ENCODE measurements around the gene S100A1. TPM values are rescaled to one million over a fixed set of nuclear protein-coding genes. Genes with fewer than 3 reads are reported as not detected.

The S100A1 gene
- total RNA-seq, 1 experiment from 2014 or later, result not detected

GRCh38 chr1:153673511-153673910 is 45.3 kb downstream of the S100A1 start:
- intact Hi-C loops (cut with micrococcal nuclease; ENCODE audit: unreplicated experiment), result loop anchor here (5.0 kb wide), 2 partner anchors 161 to 289 kb away; partner anchors contain the start of gene SLC39A1
- no TSS peak for BruUV-seq (replicated peaks)
- H3K36me3 ChIP-seq (ENCODE audit: insufficient read depth, low read length, poor library complexity, severe bottlenecking), result peaks cover 14% of the 10 kb centered on the region
- TF ChIP-seq EZH2 (IDR thresholded peaks at IDR 0.05; ENCODE audit: borderline replicate concordance, low read depth, low read length, poor library complexity, severe bottlenecking), result no peak
- TF ChIP-seq, protein P1, sequence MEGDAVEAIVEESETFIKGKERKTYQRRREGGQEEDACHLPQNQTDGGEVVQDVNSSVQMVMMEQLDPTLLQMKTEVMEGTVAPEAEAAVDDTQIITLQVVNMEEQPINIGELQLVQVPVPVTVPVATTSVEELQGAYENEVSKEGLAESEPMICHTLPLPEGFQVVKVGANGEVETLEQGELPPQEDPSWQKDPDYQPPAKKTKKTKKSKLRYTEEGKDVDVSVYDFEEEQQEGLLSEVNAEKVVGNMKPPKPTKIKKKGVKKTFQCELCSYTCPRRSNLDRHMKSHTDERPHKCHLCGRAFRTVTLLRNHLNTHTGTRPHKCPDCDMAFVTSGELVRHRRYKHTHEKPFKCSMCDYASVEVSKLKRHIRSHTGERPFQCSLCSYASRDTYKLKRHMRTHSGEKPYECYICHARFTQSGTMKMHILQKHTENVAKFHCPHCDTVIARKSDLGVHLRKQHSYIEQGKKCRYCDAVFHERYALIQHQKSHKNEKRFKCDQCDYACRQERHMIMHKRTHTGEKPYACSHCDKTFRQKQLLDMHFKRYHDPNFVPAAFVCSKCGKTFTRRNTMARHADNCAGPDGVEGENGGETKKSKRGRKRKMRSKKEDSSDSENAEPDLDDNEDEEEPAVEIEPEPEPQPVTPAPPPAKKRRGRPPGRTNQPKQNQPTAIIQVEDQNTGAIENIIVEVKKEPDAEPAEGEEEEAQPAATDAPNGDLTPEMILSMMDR (conservative IDR thresholded peaks at IDR 0.05; ENCODE audit: low read depth, low read length), result no peak
- ChIA-PET CTCF (no interaction called here), POLR2A (ENCODE audit: low non-redundant PET) (no interaction called here)
- no peaks in the 10 kb centered on the region for H3K9me3 ChIP-seq (ENCODE audit: low read depth, low read length, poor library complexity, severe bottlenecking)
- no peak overlapping the region for H3K4me3 ChIP-seq (ENCODE audit: low read depth, low read length, poor library complexity, severe bottlenecking)
- no peak for DNase-seq (ENCODE audit: low spot score)
- peaks cover 8% of the 10 kb centered on the region for H3K27me3 ChIP-seq (replicated peaks; ENCODE audit: insufficient read depth, low read depth, low read length, poor library complexity)
- peaks cover 19% of the 10 kb centered on the region for H3K4me1 ChIP-seq (ENCODE audit: insufficient read depth, low read length, poor library complexity, severe bottlenecking)
- no peak overlapping the region for H3K27ac ChIP-seq (ENCODE audit: low read depth, low read length, poor library complexity, severe bottlenecking)

GRCh38 chr1:153677718-153678518 is 49.7 kb downstream of the S100A1 start:
- Histone ChIP-seq H3K4me1 (ENCODE audit: insufficient read depth, low read length, poor library complexity, severe bottlenecking) (peaks cover 26% of the 10 kb centered on the region), H3K27me3 (replicated peaks; ENCODE audit: insufficient read depth, low read depth, low read length, poor library complexity) (peaks cover 40% of the 10 kb centered on the region), H3K27ac (ENCODE audit: low read depth, low read length, poor library complexity, severe bottlenecking) (no peak overlapping the region), H3K4me3 (ENCODE audit: low read depth, low read length, poor library complexity, severe bottlenecking) (peak overlapping the region; percentile 45), H3K9me3 (ENCODE audit: low read depth, low read length, poor library complexity, severe bottlenecking) (no peaks in the 10 kb centered on the region), H3K36me3 (ENCODE audit: insufficient read depth, low read length, poor library complexity, severe bottlenecking) (no peaks in the 10 kb centered on the region)
- ChIA-PET CTCF (interaction anchor here (0.6 to 1.1 kb wide), 5 partner anchors 50 to 308 kb away, joined by 3 to 8 read pairs (median 4); partner anchors contain the start of genes INTS3, RAB13 and SLC27A3), POLR2A (ENCODE audit: low non-redundant PET) (interaction anchor here (0.6 kb wide), 1 partner anchor 309 kb away, joined by 5 read pairs; no protein-coding TSS in a partner anchor)
- DNase-seq (ENCODE audit: low spot score), result peak; percentile 64
- no peak for TF ChIP-seq EZH2 (IDR thresholded peaks at IDR 0.05; ENCODE audit: borderline replicate concordance, low read depth, low read length, poor library complexity, severe bottlenecking)
- TF ChIP-seq, protein P1 (conservative IDR thresholded peaks at IDR 0.05; ENCODE audit: low read depth, low read length), result peak; percentile 96
- intact Hi-C loops (cut with micrococcal nuclease; ENCODE audit: unreplicated experiment), result loop anchor here (2.0 kb wide), 2 partner anchors 71 to 309 kb away; partner anchors contain the start of gene RAB13
- BruUV-seq (replicated peaks), result no TSS peak

- DNase-seq (ENCODE audit: low spot score), result peak; percentile 54
- Histone ChIP-seq H3K9me3 (ENCODE audit: low read depth, low read length, poor library complexity, severe bottlenecking) (no peaks in the 10 kb centered on the region), H3K4me1 (ENCODE audit: insufficient read depth, low read length, poor library complexity, severe bottlenecking) (peaks cover 26% of the 10 kb centered on the region), H3K27me3 (replicated peaks; ENCODE audit: insufficient read depth, low read depth, low read length, poor library complexity) (peaks cover 40% of the 10 kb centered on the region), H3K4me3 (ENCODE audit: low read depth, low read length, poor library complexity, severe bottlenecking) (peak within 1 kb of the TSS; percentile 45), H3K27ac (ENCODE audit: low read depth, low read length, poor library complexity, severe bottlenecking) (no peak within 1 kb of the TSS), H3K36me3 (ENCODE audit: insufficient read depth, low read length, poor library complexity, severe bottlenecking) (no peaks in the 10 kb centered on the region)
- peak; percentile 69 for TF ChIP-seq EZH2 (IDR thresholded peaks at IDR 0.05; ENCODE audit: borderline replicate concordance, low read depth, low read length, poor library complexity, severe bottlenecking)
- TF ChIP-seq, protein P1 (conservative IDR thresholded peaks at IDR 0.05; ENCODE audit: low read depth, low read length), result no peak
- CTCF ChIA-PET, result interaction anchor here (0.7 to 1.0 kb wide), 2 partner anchors 51 to 110 kb away, joined by 3 to 4 read pairs; no protein-coding TSS in a partner anchor
- no TSS peak for BruUV-seq (replicated peaks)
- intact Hi-C loops (cut with micrococcal nuclease; ENCODE audit: unreplicated experiment), result loop anchor here (1.0 to 2.0 kb wide), 3 partner anchors 70 to 308 kb away; partner anchors contain the start of gene RAB13
- POLR2A ChIA-PET (ENCODE audit: low non-redundant PET), result interaction anchor here (0.6 kb wide), 1 partner anchor 308 kb away, joined by 5 read pairs; no protein-coding TSS in a partner anchor
Measured at GRCh38 chr1:153678519-153679336, 50.5 kb downstream of the S100A1 start, which contains the start of gene NPR1. Gene NPR1, plus strand, starts transcription at chr1:153678688. Its CDS starts 421 bp downstream, at chr1:153679109.

Measured in A673 (cell line).